Activated T-cell treated with anti-CD3 and anti-CD28 coated beads, Interleukin-2, amount 50 U/mL, for 4 hours (primary cell): ENCODE measurements around the gene TTC21A. TPM values are rescaled to one million over a fixed set of nuclear protein-coding genes. Genes with fewer than 3 reads are reported as not detected.
A peak's percentile ranks its signal among the peaks of the same experiment; 100 is the strongest.
"Not testable (repeated sequence)": the region's sequence is repeated elsewhere in the genome, so short reads cannot be mapped to it uniquely, and the experiment has no call there.

Experiments used
- ATAC-seq, 2 donors: fragments of 200-7000 bp; cut with Tn5 transposase; one replicate each; pipeline ENCODE4 v1.10.0; 2021
- DNase-seq: peaks from one replicate; pipeline ENCODE4 v3.0.0-alpha.2; 2020
- H3K27me3 Mint-ChIP-seq: one replicate; pipeline ENCODE4 v1.8.0; 2021; ENCODE audit warnings: low read depth, mixed read lengths
- H3K36me3 Mint-ChIP-seq: one replicate; pipeline ENCODE4 v1.8.0; 2022; ENCODE audit warnings: mixed read lengths; ENCODE audit not compliant: insufficient read depth
- H3K4me1 Mint-ChIP-seq: one replicate; pipeline ENCODE4 v1.8.0; 2021; ENCODE audit warnings: low read depth, mixed read lengths
- H3K4me3 Mint-ChIP-seq: one replicate; pipeline ENCODE4 v1.8.0; 2021; ENCODE audit warnings: mild to moderate bottlenecking, moderate library complexity, mixed read lengths
- H3K9me3 Mint-ChIP-seq: one replicate; pipeline ENCODE4 v1.8.0; 2021; ENCODE audit warnings: mixed read lengths
- total RNA-seq, 3 donors: library from RNA; stranded (reverse); gene quantifications; one replicate each; pipeline ENCODE4 v1.2.1, GENCODE V29; 2021

Gene TTC21A
- total RNA-seq, 3 donors from 2014 or later, result 0.84 to 1.1 (median 1.0) TPM

DNA sequence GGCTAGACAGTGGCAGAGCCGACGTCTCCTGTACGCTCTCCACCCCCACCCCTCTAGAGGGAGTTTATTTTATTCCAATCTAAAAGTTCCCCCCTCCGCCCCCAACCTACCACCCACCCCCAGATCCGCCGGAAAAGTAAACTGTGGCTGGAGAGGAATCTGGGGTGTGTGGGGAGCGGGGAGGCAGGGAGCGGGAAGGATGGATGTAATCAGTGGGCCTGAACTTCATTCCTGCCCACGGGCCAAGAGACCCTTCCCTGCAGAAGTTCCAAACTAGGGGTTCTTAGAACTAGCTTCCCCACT is 46.4 kb downstream of the TTC21A start:
- ATAC-seq (no peak), DNase-seq (no peak)
- no peaks in the 10 kb centered on the region for H3K27me3 Mint-ChIP-seq
- H3K4me1 Mint-ChIP-seq, result peaks cover 43% of the 10 kb centered on the region
- peaks cover 32% of the 10 kb centered on the region for H3K36me3 Mint-ChIP-seq
- H3K4me3 Mint-ChIP-seq, result peak overlapping the region; percentile 78
- no peaks in the 10 kb centered on the region for H3K9me3 Mint-ChIP-seq

DNA sequence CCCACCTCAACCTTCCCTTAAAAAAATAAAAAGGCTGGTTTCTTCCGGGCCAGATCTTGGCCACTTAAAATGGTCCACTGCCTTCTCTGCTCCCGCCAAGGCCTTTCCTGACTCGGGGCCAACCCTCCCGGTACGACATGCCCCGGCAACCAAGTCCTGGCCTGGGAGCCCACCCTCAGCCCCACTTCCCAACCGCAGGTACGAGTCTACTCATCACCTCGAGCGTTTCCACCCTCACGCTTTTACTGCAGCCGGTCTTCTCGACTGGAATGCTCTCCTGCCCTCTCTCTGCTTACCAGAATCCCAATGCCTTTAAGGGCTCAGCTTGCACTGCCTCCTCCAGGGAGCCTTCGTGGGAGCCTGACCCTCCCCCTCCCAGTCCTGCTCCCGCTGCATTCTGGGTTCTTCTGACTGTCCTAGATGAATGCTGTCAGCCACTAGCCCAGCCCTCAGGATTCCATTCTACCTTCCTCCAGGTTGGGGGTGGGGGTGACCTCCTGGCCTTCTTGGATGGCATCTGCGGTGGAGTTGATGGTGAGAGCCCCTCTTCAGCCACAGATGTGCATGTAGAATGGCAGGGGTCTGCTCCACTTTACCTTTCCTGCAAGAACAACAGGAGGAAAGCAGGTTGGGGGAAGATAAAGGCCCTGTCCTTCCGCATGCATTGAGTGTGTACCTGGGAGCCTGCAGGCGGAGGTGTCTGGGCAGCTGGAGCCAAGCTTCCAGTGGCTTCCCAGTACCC is 47.0 kb downstream of the TTC21A start:
- H3K9me3 Mint-ChIP-seq, result no peaks in the 10 kb centered on the region
- no peak for DNase-seq
- peaks cover 38% of the 10 kb centered on the region for H3K4me1 Mint-ChIP-seq
- no peak for ATAC-seq
- H3K36me3 Mint-ChIP-seq, result peaks cover 28% of the 10 kb centered on the region
- H3K4me3 Mint-ChIP-seq, result peak overlapping the region; percentile 78
- no peaks in the 10 kb centered on the region for H3K27me3 Mint-ChIP-seq

DNA sequence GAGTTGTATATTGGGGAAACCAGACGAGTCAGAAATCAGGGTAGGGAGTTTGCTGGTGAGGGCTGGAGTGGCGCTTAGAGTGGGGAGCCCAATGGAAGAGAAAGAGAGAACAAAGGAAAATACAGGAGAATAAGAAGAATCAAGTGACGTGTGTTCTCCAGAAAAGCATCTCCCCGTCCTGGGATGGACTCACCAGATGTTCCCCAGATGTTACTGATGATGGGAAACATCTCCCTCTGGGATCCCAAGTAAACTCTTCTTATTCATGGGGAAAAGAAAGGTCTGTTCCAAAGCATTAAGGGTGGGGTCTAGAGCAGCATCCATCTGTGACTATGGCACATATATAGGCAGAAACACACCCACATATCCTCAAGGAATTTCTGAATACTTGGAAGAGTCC is 48.9 kb downstream of the TTC21A start:
- ATAC-seq (no peak), DNase-seq (no peak)
- peaks cover 12% of the 10 kb centered on the region for H3K36me3 Mint-ChIP-seq
- H3K9me3 Mint-ChIP-seq, result no peaks in the 10 kb centered on the region
- no peaks in the 10 kb centered on the region for H3K27me3 Mint-ChIP-seq
- peaks cover 19% of the 10 kb centered on the region for H3K4me1 Mint-ChIP-seq
- no peak overlapping the region for H3K4me3 Mint-ChIP-seq

DNA sequence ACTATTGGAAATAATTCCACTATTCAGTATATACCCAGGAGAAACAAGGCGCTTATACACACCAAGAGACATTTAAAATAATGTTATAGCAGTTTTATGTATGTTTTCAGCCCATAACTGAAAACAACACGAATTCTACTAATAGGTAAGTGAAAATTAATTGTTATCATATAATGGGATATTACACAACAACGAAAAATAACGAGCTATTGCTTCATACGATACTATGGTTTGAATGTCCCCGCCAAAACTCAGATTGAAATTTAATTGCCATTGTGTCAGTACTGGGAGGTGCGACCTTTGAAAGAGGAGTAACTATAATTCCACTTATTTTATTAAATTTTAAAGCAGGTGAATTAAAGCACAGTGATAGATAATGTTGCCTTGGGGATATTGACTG is 49.9 kb downstream of the TTC21A start:
- no peak overlapping the region for H3K4me3 Mint-ChIP-seq
- peaks cover 3% of the 10 kb centered on the region for H3K36me3 Mint-ChIP-seq
- H3K9me3 Mint-ChIP-seq, result no peaks in the 10 kb centered on the region
- no peak for DNase-seq
- H3K27me3 Mint-ChIP-seq, result no peaks in the 10 kb centered on the region
- H3K4me1 Mint-ChIP-seq, result peaks cover 11% of the 10 kb centered on the region
- no peak for ATAC-seq

DNA sequence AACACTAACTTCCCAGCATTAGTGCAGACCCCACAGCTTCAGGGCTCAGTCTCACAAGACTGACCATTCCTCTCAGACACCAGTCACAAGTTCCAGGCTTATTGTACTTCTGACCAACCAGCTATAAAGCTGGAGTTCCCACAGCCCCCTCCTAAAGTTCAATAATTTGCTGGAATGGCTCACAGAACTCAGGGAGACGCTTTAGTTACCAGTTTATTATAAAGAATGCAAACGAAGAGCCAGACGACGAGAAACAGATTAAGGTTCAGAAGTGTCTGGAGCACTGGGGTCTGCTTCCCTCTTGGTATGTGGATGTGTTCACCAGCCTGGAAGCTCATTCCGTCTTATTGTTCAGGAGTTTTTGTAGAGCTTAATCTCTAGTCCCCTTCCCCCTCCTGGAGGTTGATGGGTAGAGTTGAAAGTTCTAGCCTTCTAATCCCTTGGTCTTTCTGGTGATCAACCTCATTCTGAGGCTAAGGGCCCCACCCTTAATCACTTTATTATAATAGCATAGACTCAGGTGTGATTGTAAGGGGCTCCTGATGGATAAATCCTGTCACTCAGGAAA is 50.8 kb downstream of the TTC21A start:
- no peak overlapping the region for H3K4me3 Mint-ChIP-seq
- no peaks in the 10 kb centered on the region for H3K9me3 Mint-ChIP-seq
- H3K36me3 Mint-ChIP-seq, result no peaks in the 10 kb centered on the region
- DNase-seq (no peak), ATAC-seq (no peak)
- H3K4me1 Mint-ChIP-seq, result peaks cover 8% of the 10 kb centered on the region
- H3K27me3 Mint-ChIP-seq, result no peaks in the 10 kb centered on the region

DNA sequence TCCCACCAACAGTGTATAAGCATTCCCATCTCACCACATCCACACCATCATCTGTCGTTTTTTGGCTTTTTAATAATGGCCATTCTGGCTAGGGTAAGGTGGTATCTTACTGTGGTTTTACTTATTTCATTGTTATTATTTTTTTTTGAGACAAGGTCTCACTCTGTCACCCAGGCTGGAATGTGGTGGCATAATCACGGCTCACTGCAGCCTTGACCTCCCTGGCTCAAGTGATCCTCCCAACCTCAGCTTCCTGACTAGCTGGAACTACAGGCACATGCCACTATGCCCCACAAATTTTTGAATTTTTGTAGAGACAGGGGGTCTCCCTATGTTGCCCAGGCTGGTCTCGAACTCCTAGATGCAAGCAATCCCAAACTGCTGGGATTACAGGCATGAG is 56.9 kb downstream of the TTC21A start:
- H3K9me3 Mint-ChIP-seq, result no peaks in the 10 kb centered on the region
- no peaks in the 10 kb centered on the region for H3K36me3 Mint-ChIP-seq
- no peaks in the 10 kb centered on the region for H3K4me1 Mint-ChIP-seq
- DNase-seq (no peak), ATAC-seq (no peak)
- H3K27me3 Mint-ChIP-seq, result no peaks in the 10 kb centered on the region
- H3K4me3 Mint-ChIP-seq, result no peak overlapping the region

DNA sequence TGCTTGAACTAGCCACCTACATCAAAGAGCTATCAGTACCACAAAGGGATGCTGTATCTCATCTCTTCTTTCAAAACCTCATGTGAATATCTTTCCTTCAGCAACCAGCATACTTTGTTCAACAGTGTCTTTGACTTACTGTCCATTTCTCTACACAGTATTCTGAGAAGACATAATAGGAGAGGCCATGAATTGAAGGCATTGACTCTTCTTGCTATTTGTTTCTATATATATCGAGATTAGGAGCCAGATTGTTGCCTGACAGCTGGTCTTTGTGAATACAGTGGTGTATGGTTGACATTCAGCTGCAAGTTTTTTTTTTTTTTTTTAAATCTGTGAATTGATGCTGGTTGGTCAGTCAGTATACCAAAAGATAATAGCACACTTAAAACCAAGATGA is 58.0 kb downstream of the TTC21A start:
- no peak for DNase-seq
- Mint-ChIP-seq H3K36me3 (no peaks in the 10 kb centered on the region), H3K9me3 (no peaks in the 10 kb centered on the region), H3K4me3 (no peak overlapping the region), H3K4me1 (no peaks in the 10 kb centered on the region), H3K27me3 (no peaks in the 10 kb centered on the region)
- ATAC-seq, result no peak

DNA sequence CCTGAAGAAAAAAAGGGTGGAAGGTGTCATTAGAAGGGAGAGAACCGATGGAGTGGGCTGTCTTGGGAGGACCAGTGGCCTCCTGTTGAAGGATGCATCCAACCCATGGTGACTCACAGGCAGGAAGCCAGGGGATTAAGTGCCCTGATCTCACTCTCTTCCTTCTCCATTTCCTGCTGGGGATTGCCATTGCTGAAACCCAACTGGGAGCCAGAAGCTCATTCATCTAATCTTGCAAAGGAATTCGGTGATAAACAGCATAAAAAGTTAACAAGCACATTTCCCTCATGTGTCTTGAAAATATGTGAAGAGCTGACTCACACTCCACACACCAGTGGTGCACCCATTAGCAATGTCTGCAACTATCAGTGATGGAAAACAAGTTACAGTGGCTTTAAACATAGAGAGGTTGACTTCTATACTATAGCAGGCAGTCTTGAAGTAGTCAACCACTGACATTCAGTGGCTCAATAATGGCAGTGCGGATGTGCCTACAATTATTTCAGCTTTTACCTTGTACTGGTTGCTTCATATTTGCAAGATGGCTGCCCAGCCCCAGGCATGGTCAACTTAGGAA is 58.7 kb downstream of the TTC21A start:
- Mint-ChIP-seq H3K36me3 (no peaks in the 10 kb centered on the region), H3K4me1 (no peaks in the 10 kb centered on the region), H3K27me3 (no peaks in the 10 kb centered on the region), H3K9me3 (no peaks in the 10 kb centered on the region), H3K4me3 (no peak overlapping the region)
- DNase-seq (no peak), ATAC-seq (no peak)

DNA sequence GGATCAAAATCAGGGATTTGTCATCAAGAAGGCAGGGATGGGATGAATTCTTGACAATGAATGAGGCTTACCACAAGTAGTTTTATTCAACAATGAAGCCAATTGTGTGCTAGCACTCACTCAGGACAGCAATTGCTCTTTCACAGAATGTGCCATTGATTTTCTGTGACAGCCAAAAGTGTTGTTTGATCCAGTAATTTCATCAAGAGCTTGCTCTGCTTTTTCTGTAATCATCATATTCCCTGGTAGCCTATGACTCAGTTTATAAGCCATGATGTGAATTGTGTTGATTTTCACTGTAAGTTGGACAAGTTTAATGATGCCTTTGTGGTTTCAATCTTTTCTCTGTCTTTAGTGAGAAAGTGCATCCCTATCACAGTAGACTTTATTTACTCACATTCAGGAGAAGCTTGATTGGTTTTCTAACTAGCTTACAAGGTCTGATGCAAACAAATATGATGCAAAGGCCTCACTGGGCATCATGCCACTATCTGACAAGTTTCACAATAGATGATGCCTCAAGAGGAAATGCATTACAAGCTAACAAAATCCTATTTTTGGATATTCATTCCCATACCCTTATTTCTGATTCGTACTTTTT is 59.6 kb downstream of the TTC21A start:
- DNase-seq (no peak), ATAC-seq (no peak)
- Mint-ChIP-seq H3K27me3 (no peaks in the 10 kb centered on the region), H3K4me1 (no peaks in the 10 kb centered on the region), H3K9me3 (no peaks in the 10 kb centered on the region), H3K36me3 (no peaks in the 10 kb centered on the region), H3K4me3 (no peak overlapping the region)

DNA sequence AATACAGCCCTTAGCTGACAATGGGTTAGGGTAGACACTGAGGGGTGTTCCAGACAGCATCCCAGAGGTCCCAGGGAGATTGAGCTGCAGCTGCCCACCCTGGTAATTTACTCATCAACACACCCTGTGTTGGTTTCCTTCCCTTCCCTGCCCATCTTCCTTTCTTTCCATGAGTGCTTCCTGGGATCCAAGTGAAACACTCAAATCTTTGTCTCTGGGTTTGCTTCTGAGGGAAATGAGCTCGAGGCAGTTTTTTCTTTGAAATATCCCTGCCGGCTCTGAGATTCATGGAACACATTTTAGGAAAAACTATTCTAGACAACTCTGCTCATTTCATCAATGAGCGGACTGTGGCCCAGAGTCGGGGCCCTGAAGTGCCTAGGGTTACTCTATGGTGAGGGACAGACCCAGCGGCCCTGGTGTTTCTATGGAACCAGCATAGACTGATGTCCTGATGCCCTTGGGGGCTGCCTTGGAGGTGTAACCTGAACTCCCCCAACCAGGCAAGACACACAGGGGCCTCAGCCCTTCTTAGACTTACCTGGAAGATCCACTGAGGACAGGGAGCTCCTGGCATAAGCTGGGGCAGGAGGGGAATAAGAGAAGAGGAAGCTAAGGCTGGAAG is 60.8 kb downstream of the TTC21A start:
- no peaks in the 10 kb centered on the region for H3K36me3 Mint-ChIP-seq
- H3K4me1 Mint-ChIP-seq, result no peaks in the 10 kb centered on the region
- no peak for ATAC-seq
- H3K4me3 Mint-ChIP-seq, result no peak overlapping the region
- DNase-seq, result no peak
- H3K27me3 Mint-ChIP-seq, result no peaks in the 10 kb centered on the region
- no peaks in the 10 kb centered on the region for H3K9me3 Mint-ChIP-seq

DNA sequence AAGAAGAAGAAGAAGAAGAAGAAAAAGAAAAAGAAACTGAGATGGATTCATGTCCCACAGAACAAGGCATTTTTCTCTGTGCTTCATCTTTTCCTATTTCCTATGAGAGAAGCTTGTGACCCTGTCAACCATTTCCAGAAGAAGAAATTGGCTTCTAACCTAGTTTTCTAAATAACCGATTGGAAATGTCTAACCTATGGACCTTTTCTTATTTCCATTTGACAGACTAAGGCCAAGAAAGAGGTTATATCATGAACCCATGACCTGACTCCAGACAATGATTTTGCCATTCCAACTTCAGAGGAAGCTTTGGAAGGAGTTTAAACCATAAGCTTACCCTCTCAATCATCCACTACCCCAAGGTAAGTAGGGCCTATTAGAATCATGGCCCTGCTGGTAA is 62.2 kb downstream of the TTC21A start:
- ATAC-seq (no peak), DNase-seq (no peak)
- Mint-ChIP-seq H3K4me3 (no peak overlapping the region), H3K9me3 (no peaks in the 10 kb centered on the region), H3K27me3 (no peaks in the 10 kb centered on the region), H3K4me1 (no peaks in the 10 kb centered on the region), H3K36me3 (no peaks in the 10 kb centered on the region)

DNA sequence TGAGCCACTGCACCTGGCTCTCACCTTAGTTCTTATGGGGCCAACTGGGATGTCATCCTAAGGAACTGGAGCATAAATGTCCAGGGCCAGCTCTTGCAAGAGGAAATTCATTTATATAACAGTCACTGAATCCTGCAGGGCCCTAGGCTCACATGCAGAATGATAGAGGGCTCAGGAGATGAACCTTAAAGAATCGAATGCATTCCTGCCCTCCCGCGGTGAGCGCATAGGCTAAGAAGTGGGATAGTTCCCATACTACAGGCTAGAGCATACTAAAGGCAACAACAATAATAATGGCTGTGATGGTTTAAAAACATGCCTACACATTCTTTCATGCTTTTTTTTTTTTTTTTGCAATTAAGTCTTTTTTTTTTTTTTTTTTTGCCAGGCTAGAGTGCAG is 63.0 kb downstream of the TTC21A start:
- H3K4me3 Mint-ChIP-seq, result no peak overlapping the region
- H3K36me3 Mint-ChIP-seq, result no peaks in the 10 kb centered on the region
- no peaks in the 10 kb centered on the region for H3K9me3 Mint-ChIP-seq
- no peaks in the 10 kb centered on the region for H3K4me1 Mint-ChIP-seq
- H3K27me3 Mint-ChIP-seq, result no peaks in the 10 kb centered on the region
- no peak for DNase-seq
- ATAC-seq, result no peak

DNA sequence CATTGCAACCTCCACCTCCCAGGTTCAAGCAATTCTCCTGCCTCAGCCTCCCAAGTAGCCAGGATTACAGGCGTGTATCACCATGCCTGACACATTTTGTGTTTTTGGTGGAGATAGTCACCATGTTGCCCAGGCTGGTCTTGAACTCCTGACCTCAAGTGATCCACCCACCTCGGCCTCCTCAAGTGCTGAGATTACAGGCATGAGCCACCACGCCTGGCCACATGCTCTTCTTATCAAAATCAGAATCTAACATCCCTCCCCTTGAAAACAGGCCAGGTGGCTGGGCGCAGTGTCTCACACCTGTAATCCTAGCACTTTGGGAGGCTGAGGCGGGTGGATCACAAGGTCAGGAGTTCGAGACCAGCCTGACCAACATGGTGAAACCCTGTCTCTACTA is 63.4 kb downstream of the TTC21A start:
- not testable (repeated sequence) for H3K4me3 Mint-ChIP-seq, ATAC-seq, DNase-seq, H3K9me3 Mint-ChIP-seq, H3K36me3 Mint-ChIP-seq, H3K27me3 Mint-ChIP-seq, H3K4me1 Mint-ChIP-seq

DNA sequence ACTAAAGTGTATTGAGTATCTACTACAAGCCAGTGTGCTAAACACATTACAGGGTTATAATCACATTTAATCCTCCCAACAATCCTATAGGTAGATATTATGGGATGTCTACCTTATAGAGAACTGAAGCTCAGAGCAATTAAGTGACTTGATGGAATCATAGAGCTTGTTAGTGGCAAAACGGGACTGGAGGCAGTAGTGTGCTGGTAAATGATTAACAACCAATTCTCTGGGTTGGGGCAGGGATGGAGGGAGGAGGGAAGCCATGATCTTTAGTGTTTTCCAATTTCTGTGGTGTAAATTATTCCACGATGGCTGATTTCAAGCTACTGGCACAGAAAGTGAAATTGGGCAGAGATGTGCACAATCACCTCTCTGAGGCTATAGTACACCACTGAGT is 64.4 kb downstream of the TTC21A start:
- DNase-seq, result no peak
- H3K4me3 Mint-ChIP-seq, result no peak overlapping the region
- H3K27me3 Mint-ChIP-seq, result no peaks in the 10 kb centered on the region
- no peaks in the 10 kb centered on the region for H3K36me3 Mint-ChIP-seq
- no peak for ATAC-seq
- peaks cover 10% of the 10 kb centered on the region for H3K4me1 Mint-ChIP-seq
- H3K9me3 Mint-ChIP-seq, result no peaks in the 10 kb centered on the region
